ENCODE measurements around the gene TPST2. TPM values are rescaled to one million over a fixed set of nuclear protein-coding genes. Genes with fewer than 3 reads are reported as not detected.

Gene TPST2
- total RNA-seq, 1 experiment from 2014 or later: 61.4 TPM

DNA sequence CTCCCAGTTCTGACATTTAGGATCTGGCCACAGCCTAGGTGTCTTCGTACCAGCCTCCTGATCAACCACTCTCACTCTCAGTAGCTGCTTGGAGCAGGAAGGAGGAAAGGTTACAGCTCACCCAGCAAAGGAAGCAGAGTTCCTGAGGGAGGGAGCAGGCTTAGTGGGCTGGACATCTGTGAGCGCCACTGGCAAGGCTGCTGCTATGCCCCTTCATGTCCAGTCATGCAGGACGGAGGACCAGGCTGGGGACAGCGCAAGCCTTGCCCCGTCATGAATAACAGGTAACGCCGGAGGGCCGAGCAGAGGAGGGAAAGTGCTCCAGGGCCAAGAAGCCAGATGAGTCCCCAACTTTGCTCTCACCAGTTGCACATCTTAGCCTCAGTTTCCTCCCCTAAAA, 25.8 kb downstream of the TPST2 start:
- Histone ChIP-seq H2AFZ (ENCODE audit: low read length) (no peak overlapping the region), H3K4me1 (ENCODE audit: low read length) (peaks cover 71% of the 10 kb centered on the region), H3K27me3 (ENCODE audit: low read length) (no peaks in the 10 kb centered on the region), H3K36me3 (ENCODE audit: insufficient read depth, low read length) (no peaks in the 10 kb centered on the region), H3K27ac (ENCODE audit: low read length) (peak overlapping the region; percentile 92), H3K4me2 (ENCODE audit: low read depth, low read length, poor library complexity, severe bottlenecking) (no peak overlapping the region), H3K9me2 (replicated peaks; ENCODE audit: insufficient read depth, low read length) (no peaks in the 10 kb centered on the region), H4K20me1 (ENCODE audit: insufficient read depth, low read depth, low read length) (no peaks in the 10 kb centered on the region), H3K9me3 (ENCODE audit: low read length) (no peaks in the 10 kb centered on the region), H3K79me2 (ENCODE audit: low read length) (peaks cover 89% of the 10 kb centered on the region), H3K9ac (ENCODE audit: low read length) (no peak overlapping the region), H3K4me3 (ENCODE audit: low read length) (no peak overlapping the region)
- no peak for DNase-seq

DNA sequence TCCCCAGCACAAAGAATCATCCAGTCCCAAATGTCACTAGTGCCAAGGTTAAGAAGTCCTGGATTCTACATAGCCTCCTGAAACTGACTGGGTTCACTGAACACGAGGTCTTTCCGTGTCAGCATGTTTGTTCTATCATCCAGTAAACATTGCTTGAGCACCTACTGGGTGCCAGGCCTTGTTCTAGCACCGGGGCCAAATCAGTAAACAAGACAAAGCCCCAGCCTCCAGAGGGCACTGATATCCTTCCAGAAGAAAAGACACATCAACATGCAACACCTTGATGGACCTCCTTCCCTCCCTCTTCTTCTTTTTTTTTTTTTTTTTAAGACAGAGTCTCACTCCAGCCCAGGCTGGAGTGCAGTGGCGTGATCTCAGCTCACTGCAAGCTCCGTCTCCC, 26.9 kb downstream of the TPST2 start:
- DNase-seq: no peak
- Histone ChIP-seq H3K4me1 (ENCODE audit: low read length) (peaks cover 64% of the 10 kb centered on the region), H3K79me2 (ENCODE audit: low read length) (peaks cover 90% of the 10 kb centered on the region)

DNA sequence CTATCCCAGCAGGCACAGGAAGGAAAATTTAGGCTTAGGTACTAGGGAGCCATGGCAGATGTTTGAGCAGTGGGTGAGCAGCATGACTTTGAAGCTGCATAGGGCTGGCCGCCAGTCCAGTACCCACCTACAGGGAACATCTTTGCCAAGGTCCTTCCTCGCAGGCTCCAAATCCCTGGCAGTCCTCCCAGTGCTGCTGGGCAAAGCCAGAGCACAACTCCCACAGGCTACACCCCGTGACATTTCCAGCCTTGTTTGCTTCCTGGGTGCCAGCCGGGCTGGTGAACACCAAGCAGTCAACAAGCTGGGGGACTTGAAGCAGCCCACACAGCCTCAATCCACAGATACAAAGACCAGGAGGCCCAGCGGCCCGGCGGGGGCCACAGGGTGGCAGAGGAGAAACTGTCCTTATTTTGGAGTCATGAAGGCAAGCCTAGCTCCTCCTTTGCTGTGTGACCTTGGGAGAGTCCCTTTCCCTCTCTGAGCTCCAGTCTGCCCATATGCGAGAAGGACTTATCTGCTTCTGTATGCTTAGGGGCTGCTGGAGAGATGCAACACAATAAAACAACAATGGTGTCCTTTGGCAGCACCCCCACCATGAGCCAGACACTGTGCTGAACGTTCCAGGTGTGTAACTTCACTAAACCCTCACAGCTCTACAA, 28.0 kb downstream of the TPST2 start:
- Histone ChIP-seq H3K4me2 (ENCODE audit: low read depth, low read length, poor library complexity, severe bottlenecking) (no peak overlapping the region), H3K4me1 (ENCODE audit: low read length) (peaks cover 59% of the 10 kb centered on the region), H2AFZ (ENCODE audit: low read length) (no peak overlapping the region), H3K4me3 (ENCODE audit: low read length) (no peak overlapping the region), H3K27ac (ENCODE audit: low read length) (peak overlapping the region; percentile 50), H3K36me3 (ENCODE audit: insufficient read depth, low read length) (no peaks in the 10 kb centered on the region), H3K27me3 (ENCODE audit: low read length) (no peaks in the 10 kb centered on the region), H3K79me2 (ENCODE audit: low read length) (peaks cover 88% of the 10 kb centered on the region), H3K9me3 (ENCODE audit: low read length) (no peaks in the 10 kb centered on the region), H4K20me1 (ENCODE audit: insufficient read depth, low read depth, low read length) (no peaks in the 10 kb centered on the region), H3K9ac (ENCODE audit: low read length) (no peak overlapping the region), H3K9me2 (replicated peaks; ENCODE audit: insufficient read depth, low read length) (no peaks in the 10 kb centered on the region)
- DNase-seq: no peak

More for the DNA sequence above, 26.9 kb downstream of the TPST2 start:
- Histone ChIP-seq H2AFZ (ENCODE audit: low read length) (no peak overlapping the region), H4K20me1 (ENCODE audit: insufficient read depth, low read depth, low read length) (no peaks in the 10 kb centered on the region), H3K27ac (ENCODE audit: low read length) (no peak overlapping the region), H3K9me2 (replicated peaks; ENCODE audit: insufficient read depth, low read length) (no peaks in the 10 kb centered on the region), H3K27me3 (ENCODE audit: low read length) (no peaks in the 10 kb centered on the region), H3K4me2 (ENCODE audit: low read depth, low read length, poor library complexity, severe bottlenecking) (no peak overlapping the region), H3K9ac (ENCODE audit: low read length) (no peak overlapping the region), H3K9me3 (ENCODE audit: low read length) (no peaks in the 10 kb centered on the region), H3K4me3 (ENCODE audit: low read length) (no peak overlapping the region), H3K36me3 (ENCODE audit: insufficient read depth, low read length) (no peaks in the 10 kb centered on the region)

DNA sequence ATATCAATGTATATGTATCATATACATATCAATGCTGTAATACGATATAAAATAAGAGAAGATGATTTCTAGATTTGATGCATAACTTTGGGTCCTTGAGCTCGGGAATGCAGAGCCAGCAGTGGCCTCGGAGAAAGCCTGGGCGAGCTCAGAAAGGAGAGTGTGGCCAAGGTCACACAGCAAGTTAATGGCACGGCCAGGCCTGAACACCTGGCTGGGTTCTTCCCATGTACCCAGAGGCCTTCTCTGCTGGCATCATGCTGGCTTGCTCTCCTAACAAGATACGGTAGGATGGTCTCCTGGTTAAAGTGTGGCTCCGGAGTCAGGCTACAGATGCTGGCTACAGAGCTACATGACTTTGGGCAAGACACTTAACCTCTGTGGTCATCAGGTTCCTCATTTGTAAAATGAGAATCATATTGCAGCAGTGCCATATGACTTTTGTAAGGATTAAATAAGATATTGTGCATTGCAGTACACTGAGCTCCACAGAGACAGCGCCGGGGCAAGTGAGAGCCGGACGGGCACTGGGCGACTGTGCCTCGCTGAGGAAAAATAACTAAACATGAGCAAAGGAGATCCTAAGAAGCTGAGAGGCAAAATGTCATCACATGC, 29.9 kb downstream of the TPST2 start:
- Histone ChIP-seq H3K4me1 (ENCODE audit: low read length) (peaks cover 59% of the 10 kb centered on the region), H3K36me3 (ENCODE audit: insufficient read depth, low read length) (no peaks in the 10 kb centered on the region), H3K9ac (ENCODE audit: low read length) (no peak overlapping the region), H3K27me3 (ENCODE audit: low read length) (no peaks in the 10 kb centered on the region), H3K9me2 (replicated peaks; ENCODE audit: insufficient read depth, low read length) (no peaks in the 10 kb centered on the region), H3K4me2 (ENCODE audit: low read depth, low read length, poor library complexity, severe bottlenecking) (no peak overlapping the region), H3K4me3 (ENCODE audit: low read length) (no peak overlapping the region), H4K20me1 (ENCODE audit: insufficient read depth, low read depth, low read length) (no peaks in the 10 kb centered on the region), H3K9me3 (ENCODE audit: low read length) (no peaks in the 10 kb centered on the region), H3K79me2 (ENCODE audit: low read length) (peaks cover 88% of the 10 kb centered on the region), H3K27ac (ENCODE audit: low read length) (peak overlapping the region; percentile 38), H2AFZ (ENCODE audit: low read length) (no peak overlapping the region)
- DNase-seq: no peak

DNA sequence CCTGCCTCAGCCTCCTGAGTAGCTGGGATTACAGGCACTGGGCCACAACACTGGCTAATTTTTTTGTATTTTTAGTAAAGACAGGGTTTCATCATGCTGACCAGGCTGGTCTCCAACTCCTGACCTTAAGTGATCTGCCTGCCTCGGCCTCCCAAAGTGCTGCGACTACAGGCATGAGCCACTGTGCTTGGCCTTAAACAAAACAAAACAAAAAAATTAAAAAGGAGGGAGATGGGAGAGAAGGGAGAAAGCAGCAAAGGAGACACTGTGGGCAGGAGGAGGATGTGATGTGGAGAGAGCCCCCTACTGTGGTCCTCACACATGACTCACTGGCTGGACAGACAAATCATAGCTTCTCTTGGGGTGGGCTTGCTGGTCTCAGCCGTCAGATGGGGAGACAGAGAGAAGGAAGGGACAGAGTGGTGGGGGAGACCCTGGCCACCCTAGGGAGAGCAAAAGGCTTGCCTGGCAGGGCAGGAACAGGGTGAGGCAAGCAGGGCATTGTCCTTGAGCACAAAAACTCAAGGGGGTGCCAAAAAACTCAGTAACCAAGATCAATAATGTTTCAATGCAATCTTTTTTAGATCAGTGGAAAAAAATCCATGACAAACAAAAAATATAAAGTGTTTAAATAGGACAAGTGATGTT, 31.6 kb downstream of the TPST2 start:
- no peaks in the 10 kb centered on the region for H3K9me3 ChIP-seq (ENCODE audit: low read length)
- H3K36me3 ChIP-seq (ENCODE audit: insufficient read depth, low read length): no peaks in the 10 kb centered on the region
- H2AFZ ChIP-seq (ENCODE audit: low read length): no peak overlapping the region
- H3K9me2 ChIP-seq (replicated peaks; ENCODE audit: insufficient read depth, low read length): no peaks in the 10 kb centered on the region
- H3K27me3 ChIP-seq (ENCODE audit: low read length): no peaks in the 10 kb centered on the region
- H3K27ac ChIP-seq (ENCODE audit: low read length): no peak overlapping the region; the same call in 1 of the 2 replicates
- H3K4me3 ChIP-seq (ENCODE audit: low read length): no peak overlapping the region
- no peak for DNase-seq
- H4K20me1 ChIP-seq (ENCODE audit: insufficient read depth, low read depth, low read length): no peaks in the 10 kb centered on the region
- peaks cover 59% of the 10 kb centered on the region for H3K4me1 ChIP-seq (ENCODE audit: low read length)
- H3K79me2 ChIP-seq (ENCODE audit: low read length): peaks cover 86% of the 10 kb centered on the region
- H3K4me2 ChIP-seq (ENCODE audit: low read depth, low read length, poor library complexity, severe bottlenecking): no peak overlapping the region
- no peak overlapping the region for H3K9ac ChIP-seq (ENCODE audit: low read length)

DNA sequence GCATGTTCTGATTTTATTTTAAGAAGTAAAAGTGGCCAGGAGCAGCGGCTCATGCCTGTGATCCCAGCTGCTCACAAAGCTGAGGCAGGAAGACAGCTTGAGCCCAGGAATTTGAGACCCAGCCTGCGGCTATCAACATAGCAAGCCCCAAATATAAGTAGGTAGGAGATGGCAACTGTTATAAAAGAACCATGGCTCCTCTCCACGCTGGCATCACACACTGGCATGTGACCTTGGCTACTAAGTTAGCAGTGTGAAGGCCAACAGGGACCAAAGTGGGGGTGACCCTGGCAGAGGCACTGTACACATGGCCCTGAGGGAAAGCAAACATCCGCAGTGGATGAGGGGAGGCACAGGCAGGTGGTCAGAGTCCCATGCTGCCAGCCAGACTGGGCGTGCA, 33.0 kb downstream of the TPST2 start:
- Histone ChIP-seq H3K27me3 (ENCODE audit: low read length) (no peaks in the 10 kb centered on the region), H3K4me2 (ENCODE audit: low read depth, low read length, poor library complexity, severe bottlenecking) (no peak overlapping the region), H3K9me3 (ENCODE audit: low read length) (no peaks in the 10 kb centered on the region), H3K79me2 (ENCODE audit: low read length) (peaks cover 85% of the 10 kb centered on the region), H3K9me2 (replicated peaks; ENCODE audit: insufficient read depth, low read length) (no peaks in the 10 kb centered on the region), H4K20me1 (ENCODE audit: insufficient read depth, low read depth, low read length) (no peaks in the 10 kb centered on the region), H3K4me1 (ENCODE audit: low read length) (peaks cover 71% of the 10 kb centered on the region), H2AFZ (ENCODE audit: low read length) (no peak overlapping the region), H3K9ac (ENCODE audit: low read length) (no peak overlapping the region), H3K4me3 (ENCODE audit: low read length) (no peak overlapping the region), H3K27ac (ENCODE audit: low read length) (peak overlapping the region; percentile 86), H3K36me3 (ENCODE audit: insufficient read depth, low read length) (no peaks in the 10 kb centered on the region)
- no peak for DNase-seq

DNA sequence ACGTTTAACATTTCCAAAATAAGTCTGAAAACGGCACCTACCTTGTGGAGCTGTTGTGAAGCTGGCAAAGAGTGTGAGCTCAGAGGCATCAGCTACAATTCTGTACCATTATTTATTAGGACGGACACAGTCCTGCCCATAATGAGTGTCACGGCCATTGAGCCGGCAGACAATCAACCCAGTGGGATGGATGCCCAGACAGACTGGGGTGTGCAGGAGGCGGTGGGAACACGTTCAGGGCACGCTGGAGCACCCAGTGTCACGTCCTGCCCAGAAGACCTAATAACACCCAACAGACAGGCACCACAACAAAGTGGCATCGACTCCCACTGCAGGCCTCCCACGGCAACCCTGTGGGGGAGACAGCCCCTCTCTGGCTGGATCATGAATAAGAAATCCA, 34.5 kb downstream of the TPST2 start:
- Histone ChIP-seq H3K9ac (ENCODE audit: low read length) (peak overlapping the region; percentile 58), H3K4me3 (ENCODE audit: low read length) (peak overlapping the region; percentile 36), H2AFZ (ENCODE audit: low read length) (no peak overlapping the region), H3K4me2 (ENCODE audit: low read depth, low read length, poor library complexity, severe bottlenecking) (peak overlapping the region; percentile 68), H3K27me3 (ENCODE audit: low read length) (no peaks in the 10 kb centered on the region), H3K4me1 (ENCODE audit: low read length) (peaks cover 76% of the 10 kb centered on the region), H3K36me3 (ENCODE audit: insufficient read depth, low read length) (no peaks in the 10 kb centered on the region), H3K27ac (ENCODE audit: low read length) (peak overlapping the region; percentile 86), H3K9me3 (ENCODE audit: low read length) (no peaks in the 10 kb centered on the region), H3K79me2 (ENCODE audit: low read length) (peaks cover 91% of the 10 kb centered on the region), H4K20me1 (ENCODE audit: insufficient read depth, low read depth, low read length) (no peaks in the 10 kb centered on the region), H3K9me2 (replicated peaks; ENCODE audit: insufficient read depth, low read length) (no peaks in the 10 kb centered on the region)
- DNase-seq: no peak

DNA sequence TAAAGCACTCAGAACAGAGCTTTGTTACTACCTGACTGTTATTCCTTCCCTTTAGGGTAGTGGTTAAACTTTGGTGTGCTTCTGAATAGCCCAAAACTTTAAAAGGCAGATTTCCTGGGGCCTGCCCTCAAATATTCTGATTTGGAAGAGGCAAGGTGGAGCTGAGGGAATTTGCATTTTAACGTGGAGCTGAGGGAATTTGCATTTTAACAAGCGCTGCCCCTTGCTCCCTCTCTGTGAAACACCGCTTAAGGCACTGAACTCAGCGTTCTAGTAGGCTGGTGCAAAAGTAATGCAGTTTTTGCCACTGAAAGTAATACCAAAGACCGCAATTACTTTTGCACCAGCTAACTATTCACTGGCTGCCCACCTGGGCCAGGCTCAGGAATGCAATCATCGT, 35.0 kb downstream of the TPST2 start:
- H3K9me2 ChIP-seq (replicated peaks; ENCODE audit: insufficient read depth, low read length): no peaks in the 10 kb centered on the region
- H3K36me3 ChIP-seq (ENCODE audit: insufficient read depth, low read length): no peaks in the 10 kb centered on the region
- H3K27ac ChIP-seq (ENCODE audit: low read length): peak overlapping the region; percentile 86
- H2AFZ ChIP-seq (ENCODE audit: low read length): no peak overlapping the region
- peak; percentile 92 for DNase-seq
- H4K20me1 ChIP-seq (ENCODE audit: insufficient read depth, low read depth, low read length): no peaks in the 10 kb centered on the region
- H3K9me3 ChIP-seq (ENCODE audit: low read length): no peaks in the 10 kb centered on the region
- H3K27me3 ChIP-seq (ENCODE audit: low read length): no peaks in the 10 kb centered on the region
- H3K4me3 ChIP-seq (ENCODE audit: low read length): peak overlapping the region; percentile 36
- peaks cover 76% of the 10 kb centered on the region for H3K4me1 ChIP-seq (ENCODE audit: low read length)
- peak overlapping the region; percentile 58 for H3K9ac ChIP-seq (ENCODE audit: low read length)
- H3K4me2 ChIP-seq (ENCODE audit: low read depth, low read length, poor library complexity, severe bottlenecking): peak overlapping the region; percentile 68
- peaks cover 91% of the 10 kb centered on the region for H3K79me2 ChIP-seq (ENCODE audit: low read length)

All from Karpas-422 (cell line).